ENCODE results near the gene DCP2.

- no peak for TF ChIP-seq EZH2 (IDR thresholded peaks at IDR 0.05; ENCODE audit: low read length, missing control alignments)
- TF ChIP-seq, protein P1, sequence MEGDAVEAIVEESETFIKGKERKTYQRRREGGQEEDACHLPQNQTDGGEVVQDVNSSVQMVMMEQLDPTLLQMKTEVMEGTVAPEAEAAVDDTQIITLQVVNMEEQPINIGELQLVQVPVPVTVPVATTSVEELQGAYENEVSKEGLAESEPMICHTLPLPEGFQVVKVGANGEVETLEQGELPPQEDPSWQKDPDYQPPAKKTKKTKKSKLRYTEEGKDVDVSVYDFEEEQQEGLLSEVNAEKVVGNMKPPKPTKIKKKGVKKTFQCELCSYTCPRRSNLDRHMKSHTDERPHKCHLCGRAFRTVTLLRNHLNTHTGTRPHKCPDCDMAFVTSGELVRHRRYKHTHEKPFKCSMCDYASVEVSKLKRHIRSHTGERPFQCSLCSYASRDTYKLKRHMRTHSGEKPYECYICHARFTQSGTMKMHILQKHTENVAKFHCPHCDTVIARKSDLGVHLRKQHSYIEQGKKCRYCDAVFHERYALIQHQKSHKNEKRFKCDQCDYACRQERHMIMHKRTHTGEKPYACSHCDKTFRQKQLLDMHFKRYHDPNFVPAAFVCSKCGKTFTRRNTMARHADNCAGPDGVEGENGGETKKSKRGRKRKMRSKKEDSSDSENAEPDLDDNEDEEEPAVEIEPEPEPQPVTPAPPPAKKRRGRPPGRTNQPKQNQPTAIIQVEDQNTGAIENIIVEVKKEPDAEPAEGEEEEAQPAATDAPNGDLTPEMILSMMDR (conservative IDR thresholded peaks at IDR 0.05 in 1 of 2, IDR thresholded peaks at IDR 0.05 in 1 of 2; ENCODE audit: low read depth in 1 of 2, low read length in 2 of 2): no peak
Observed at GRCh38 chr5:113062869-113063508, 86.4 kb downstream of the DCP2 start.

Measured in fibroblast of lung (primary cell).